ENCODE data around the gene KIF1C. TPM values are rescaled to one million over a fixed set of nuclear protein-coding genes. Genes with fewer than 3 reads are reported as not detected.

Gene KIF1C
- total and polyA plus RNA-seq, 8 donors: 33.4 to 334 (median 87.3) TPM

GRCh38 chr17:5000237-5000639 is 2.5 kb downstream of the KIF1C start:
- Histone ChIP-seq H3K4me3 (peak overlapping the region; percentile 93 to 99 (median 98)), H3K27me3 (no peaks in the 10 kb centered on the region), H3K36me3 (peaks cover 43 to 49% (median 48%) of the 10 kb centered on the region in 4 donors), H3K9me3 (no peaks in the 10 kb centered on the region), H3K4me1 (peaks cover 27 to 34% (median 32%) of the 10 kb centered on the region in 4 donors), H3K27ac (peak overlapping the region in 4 of 5 donors; percentile 28 to 96 (median 92))
- WGBS, 5 donors: 50 to 68% (median 57%) methylated on average over 8 to 11 of the region's 11 CpGs
- TF ChIP-seq POLR2A (IDR thresholded peaks at IDR 0.05): no peak
- peak in 1 of 3 donors; percentile 7 for TF ChIP-seq POLR2AphosphoS5 (IDR thresholded peaks at IDR 0.05)
- peak in 1 of 2 donors; percentile 41 for DNase-seq
- intact Hi-C loops (cut with DNase I; ENCODE audit: low total_unique reads): no loop called here

- intact Hi-C loops (cut with DNase I; ENCODE audit: low total_unique reads): no loop called here
- Histone ChIP-seq H3K4me1 (peaks cover 20 to 27% (median 24%) of the 10 kb centered on the region in 4 donors), H3K27ac (no peak overlapping the region), H3K4me3 (no peak overlapping the region), H3K27me3 (no peaks in the 10 kb centered on the region), H3K9me3 (no peaks in the 10 kb centered on the region), H3K36me3 (peaks cover 64 to 69% (median 68%) of the 10 kb centered on the region in 4 donors)
- no peak for DNase-seq
- 91 to 94% (median 93%) methylated on average over 20 of the region's 20 CpGs for WGBS, 5 donors
- no peak for TF ChIP-seq POLR2A (IDR thresholded peaks at IDR 0.05)
- no peak for TF ChIP-seq CTCF (IDR thresholded peaks at IDR 0.05)
- TF ChIP-seq POLR2AphosphoS5 (IDR thresholded peaks at IDR 0.05): no peak
- no peak for TF ChIP-seq EP300 (IDR thresholded peaks at IDR 0.05)
Measured at GRCh38 chr17:5002121-5002788, 4.5 kb downstream of the KIF1C start.

GRCh38 chr17:5003214-5003867 is 5.6 kb downstream of the KIF1C start:
- H3K9me3 ChIP-seq: no peaks in the 10 kb centered on the region
- intact Hi-C loops (cut with DNase I; ENCODE audit: low total_unique reads): no loop called here
- no peak for TF ChIP-seq POLR2AphosphoS5 (IDR thresholded peaks at IDR 0.05)
- H3K4me3 ChIP-seq: no peak overlapping the region
- H3K36me3 ChIP-seq: peaks cover 74 to 80% (median 79%) of the 10 kb centered on the region in 4 donors
- no peak overlapping the region for H3K27ac ChIP-seq
- H3K27me3 ChIP-seq: no peaks in the 10 kb centered on the region
- 89 to 94% (median 94%) methylated on average over 18 of the region's 18 CpGs for WGBS, 5 donors
- peaks cover 20 to 27% (median 23%) of the 10 kb centered on the region in 4 donors for H3K4me1 ChIP-seq
- no peak for DNase-seq

DNA sequence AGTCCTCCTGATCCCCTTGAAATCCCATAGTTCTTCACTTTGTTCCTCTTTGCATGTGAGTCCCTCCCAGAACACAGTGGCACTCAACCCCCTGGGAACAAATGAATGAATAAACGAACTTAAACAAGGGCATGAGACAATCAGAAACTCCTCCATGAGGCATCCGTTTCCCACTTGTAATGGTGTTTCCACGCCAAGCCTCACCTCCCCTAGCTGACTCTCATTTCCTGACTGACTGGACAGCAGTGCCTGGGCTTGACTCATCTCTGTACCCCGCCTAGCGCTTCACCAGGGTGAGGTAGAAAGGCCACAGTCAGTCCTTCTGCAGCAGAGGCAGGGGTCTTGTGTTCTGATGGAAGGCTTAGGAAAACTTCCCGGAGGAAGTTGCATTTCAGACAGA is 14.2 kb downstream of the KIF1C start:
- Histone ChIP-seq H3K27me3 (no peaks in the 10 kb centered on the region), H3K9me3 (no peaks in the 10 kb centered on the region), H3K4me1 (no peaks in the 10 kb centered on the region), H3K4me3 (no peak overlapping the region), H3K27ac (no peak overlapping the region), H3K36me3 (peaks cover 77 to 100% (median 99%) of the 10 kb centered on the region in 4 donors)
- DNase-seq: no peak
- TF ChIP-seq CTCF (IDR thresholded peaks at IDR 0.05): no peak
- no peak for TF ChIP-seq EP300 (IDR thresholded peaks at IDR 0.05)
- TF ChIP-seq POLR2AphosphoS5 (IDR thresholded peaks at IDR 0.05): no peak
- TF ChIP-seq POLR2A (IDR thresholded peaks at IDR 0.05): no peak
- intact Hi-C loops (cut with DNase I; ENCODE audit: low total_unique reads): no loop called here
- 80 to 85% (median 83%) methylated on average over 6 of the region's 6 CpGs for WGBS, 5 donors

DNA sequence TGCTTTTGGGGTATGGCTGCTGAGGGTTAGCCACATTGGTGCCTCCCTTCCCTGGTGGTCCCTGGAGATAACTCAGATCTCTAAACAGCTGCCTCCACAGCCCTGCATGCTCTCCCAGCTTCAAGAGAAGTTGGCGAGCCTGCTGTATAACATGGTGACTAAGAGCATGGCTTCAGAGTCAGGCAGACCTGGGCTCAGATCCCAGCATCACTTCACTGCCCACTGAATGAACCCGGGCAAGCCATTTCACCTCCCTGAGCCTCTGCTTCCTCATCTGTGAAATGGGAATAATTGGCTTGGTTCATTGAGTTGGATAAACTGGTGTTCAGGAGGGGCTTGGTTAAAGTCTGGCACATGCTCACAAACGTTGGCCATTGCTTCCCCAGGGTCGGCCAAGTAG is 16.6 kb downstream of the KIF1C start:
- WGBS, 5 donors: 70 to 92% (median 90%) methylated on average over 2 to 4 of the region's 4 CpGs
- H3K27ac ChIP-seq: no peak overlapping the region
- peaks cover 61 to 100% (median 99%) of the 10 kb centered on the region in 4 donors for H3K36me3 ChIP-seq
- DNase-seq: no peak
- no peaks in the 10 kb centered on the region for H3K27me3 ChIP-seq
- no peaks in the 10 kb centered on the region for H3K4me1 ChIP-seq
- H3K9me3 ChIP-seq: no peaks in the 10 kb centered on the region
- no peak overlapping the region for H3K4me3 ChIP-seq
- intact Hi-C loops (cut with DNase I; ENCODE audit: low total_unique reads): no loop called here
- TF ChIP-seq EP300 (IDR thresholded peaks at IDR 0.05) (no peak), POLR2A (IDR thresholded peaks at IDR 0.05) (no peak), POLR2AphosphoS5 (IDR thresholded peaks at IDR 0.05) (no peak), CTCF (IDR thresholded peaks at IDR 0.05) (no peak)
